ENCODE results near the gene ABHD8.
"Not testable (repeated sequence)": the region's sequence is repeated elsewhere in the genome, so short reads cannot be mapped to it uniquely, and the experiment has no call there.

ABHD8 gene

GRCh38 chr19:17304386-17305215 is 1.4 kb upstream of the ABHD8 start:
- no peak overlapping the region for H3K4me3 ChIP-seq (ENCODE audit: low read length)
- DNase-seq (ENCODE audit: low read depth), result no peak
- TF ChIP-seq CTCF (conservative IDR thresholded peaks at IDR 0.05; ENCODE audit: low read depth, low read length), result no peak

GRCh38 chr19:17303940-17304267 is 679 bp upstream of the ABHD8 start:
- H3K4me3 ChIP-seq (ENCODE audit: low read length), result no peak overlapping the region
- DNase-seq (ENCODE audit: low read depth), result no peak
- no peak for TF ChIP-seq CTCF (conservative IDR thresholded peaks at IDR 0.05; ENCODE audit: low read depth, low read length)

GRCh38 chr19:17302391-17303166 is 646 bp downstream of the ABHD8 start:
- H3K4me3 ChIP-seq (ENCODE audit: low read length), result peak overlapping the region; percentile 69
- DNase-seq (ENCODE audit: low read depth), result no peak
- TF ChIP-seq CTCF (conservative IDR thresholded peaks at IDR 0.05; ENCODE audit: low read depth, low read length), result no peak

- no peak overlapping the region for H3K4me3 ChIP-seq (ENCODE audit: low read length)
- TF ChIP-seq CTCF (conservative IDR thresholded peaks at IDR 0.05; ENCODE audit: low read depth, low read length), result no peak
- no peak for DNase-seq (ENCODE audit: low read depth)
Measured at GRCh38 chr19:17300992-17301619, 2.1 kb downstream of the ABHD8 start.

- no peak for DNase-seq (ENCODE audit: low read depth)
- H3K4me3 ChIP-seq (ENCODE audit: low read length), result no peak overlapping the region
- no peak for TF ChIP-seq CTCF (conservative IDR thresholded peaks at IDR 0.05; ENCODE audit: low read depth, low read length)
Measured at GRCh38 chr19:17296976-17297375, 6.2 kb downstream of the ABHD8 start.

- DNase-seq (ENCODE audit: low read depth), result no peak
- peak; percentile 15 for TF ChIP-seq CTCF (conservative IDR thresholded peaks at IDR 0.05; ENCODE audit: low read depth, low read length)
- H3K4me3 ChIP-seq (ENCODE audit: low read length), result no peak overlapping the region
Measured at GRCh38 chr19:17296273-17296672, 7.0 kb downstream of the ABHD8 start.

GRCh38 chr19:17295551-17295950 is 7.7 kb downstream of the ABHD8 start:
- not testable (repeated sequence) for H3K4me3 ChIP-seq (ENCODE audit: low read length); DNase-seq (ENCODE audit: low read depth)

Measured in retinal pigment epithelial cell (primary cell).